Fibroblast of the aortic adventitia (primary cell): ENCODE results near the gene MEGF11. TPM values are rescaled to one million over a fixed set of nuclear protein-coding genes. Genes with fewer than 3 reads are reported as not detected.

Experiments used
- DNase-seq: peaks from one replicate; pipeline ENCODE4 v3.0.0-alpha.2; 2010; ENCODE audit warnings: low read depth
- H3K4me3 ChIP-seq: 2 replicates; pipeline ENCODE4 v1.5.1; 2011; ENCODE audit warnings: low read depth, mild to moderate bottlenecking, control low read depth, low read length, moderate library complexity
- total RNA-seq: library from RNA; depleted of rRNA; stranded (reverse); fragments of >200 nt; gene quantifications from 2 replicates; pipeline ENCODE4 v1.2.3, GENCODE V29; 2012; ENCODE audit warnings: low replicate concordance
- TF ChIP-seq, protein P1 (sequence below): IDR thresholded peaks from 2 replicates; pipeline ENCODE4 v1.5.1; 2011; ENCODE audit warnings: mild to moderate bottlenecking, low read length, control low read depth, inconsistent platforms; ENCODE audit not compliant: insufficient read depth

MEGF11 gene
- total RNA-seq, 1 donor, result 0.36 TPM

- no peak for DNase-seq
- TF ChIP-seq, protein P1, sequence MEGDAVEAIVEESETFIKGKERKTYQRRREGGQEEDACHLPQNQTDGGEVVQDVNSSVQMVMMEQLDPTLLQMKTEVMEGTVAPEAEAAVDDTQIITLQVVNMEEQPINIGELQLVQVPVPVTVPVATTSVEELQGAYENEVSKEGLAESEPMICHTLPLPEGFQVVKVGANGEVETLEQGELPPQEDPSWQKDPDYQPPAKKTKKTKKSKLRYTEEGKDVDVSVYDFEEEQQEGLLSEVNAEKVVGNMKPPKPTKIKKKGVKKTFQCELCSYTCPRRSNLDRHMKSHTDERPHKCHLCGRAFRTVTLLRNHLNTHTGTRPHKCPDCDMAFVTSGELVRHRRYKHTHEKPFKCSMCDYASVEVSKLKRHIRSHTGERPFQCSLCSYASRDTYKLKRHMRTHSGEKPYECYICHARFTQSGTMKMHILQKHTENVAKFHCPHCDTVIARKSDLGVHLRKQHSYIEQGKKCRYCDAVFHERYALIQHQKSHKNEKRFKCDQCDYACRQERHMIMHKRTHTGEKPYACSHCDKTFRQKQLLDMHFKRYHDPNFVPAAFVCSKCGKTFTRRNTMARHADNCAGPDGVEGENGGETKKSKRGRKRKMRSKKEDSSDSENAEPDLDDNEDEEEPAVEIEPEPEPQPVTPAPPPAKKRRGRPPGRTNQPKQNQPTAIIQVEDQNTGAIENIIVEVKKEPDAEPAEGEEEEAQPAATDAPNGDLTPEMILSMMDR, result no peak
- no peak overlapping the region for H3K4me3 ChIP-seq
Measured at GRCh38 chr15:65937476-65937875, 316.1 kb downstream of the MEGF11 start.

GRCh38 chr15:65937054-65937453, 316.5 kb downstream of the MEGF11 start:
- no peak for DNase-seq
- TF ChIP-seq, protein P1, result no peak

DNA sequence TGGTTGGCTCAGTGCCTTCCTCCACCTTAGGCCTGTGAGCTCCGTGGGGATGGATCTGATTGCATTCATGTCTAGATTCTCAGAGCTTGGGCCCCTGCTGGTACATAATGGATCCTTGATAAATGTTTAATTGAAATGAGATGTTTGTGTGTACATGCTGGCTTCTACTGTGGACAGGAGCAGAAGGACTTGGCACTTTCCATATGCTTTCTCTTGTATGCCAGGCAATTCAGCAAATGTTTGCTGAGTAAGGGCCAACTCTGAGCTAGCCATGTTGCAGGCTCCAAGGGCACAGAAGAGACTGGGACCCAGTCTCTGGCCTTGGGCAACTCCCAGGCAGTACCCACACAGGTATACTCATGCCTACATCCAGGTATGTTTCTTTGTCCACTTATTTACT, 317.3 kb downstream of the MEGF11 start:
- DNase-seq, result no peak
- TF ChIP-seq, protein P1, result no peak
- no peak overlapping the region for H3K4me3 ChIP-seq

More at GRCh38 chr15:65937054-65937453, 316.5 kb downstream of the MEGF11 start:
- no peak overlapping the region for H3K4me3 ChIP-seq

DNA sequence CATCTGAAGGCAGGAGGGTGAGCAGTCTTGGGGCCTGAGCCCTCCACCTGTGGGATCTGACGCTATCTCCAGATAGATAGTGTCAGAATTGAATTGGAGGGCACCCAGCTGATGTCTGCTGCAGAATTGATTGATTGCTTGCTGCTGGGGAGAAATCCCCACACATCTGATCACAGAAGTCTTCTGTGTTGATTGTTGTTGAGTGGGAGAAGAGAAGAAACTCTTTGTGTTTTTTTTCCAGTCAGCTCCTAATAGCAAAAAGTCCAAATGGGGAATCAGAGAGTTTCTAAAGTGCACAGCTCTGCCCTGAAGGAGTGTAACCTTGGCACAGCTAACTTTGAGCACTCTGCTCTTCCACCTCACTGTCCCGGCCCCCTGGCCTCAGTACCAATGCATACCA, 318.2 kb downstream of the MEGF11 start:
- TF ChIP-seq, protein P1, result no peak
- DNase-seq, result no peak
- no peak overlapping the region for H3K4me3 ChIP-seq

GRCh38 chr15:65931221-65931620, 322.3 kb downstream of the MEGF11 start:
- no peak overlapping the region for H3K4me3 ChIP-seq
- no peak for DNase-seq
- TF ChIP-seq, protein P1, result no peak

DNA sequence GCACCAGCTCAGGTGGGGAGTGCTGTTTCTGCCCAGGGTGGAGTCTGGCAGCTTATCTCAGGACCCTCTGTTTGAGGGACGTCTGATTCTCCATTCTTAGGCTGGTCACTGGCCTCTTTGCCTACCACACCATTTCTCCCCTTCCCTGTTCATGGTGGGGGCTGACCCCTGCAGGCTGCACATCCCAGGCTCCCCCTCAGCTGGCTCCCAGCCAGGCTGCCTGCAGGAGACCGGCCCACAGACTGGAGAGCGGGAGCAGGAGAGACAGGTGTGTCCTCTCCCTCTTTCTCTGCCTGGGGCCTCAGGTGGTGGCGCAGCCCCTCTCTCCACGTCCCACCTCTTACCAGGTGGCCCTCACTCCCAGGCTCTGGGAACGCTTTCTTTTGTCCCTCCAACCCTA, 323.4 kb downstream of the MEGF11 start:
- TF ChIP-seq, protein P1, result no peak
- DNase-seq, result no peak
- H3K4me3 ChIP-seq, result no peak overlapping the region

- H3K4me3 ChIP-seq, result no peak overlapping the region
- TF ChIP-seq, protein P1, result no peak
- no peak for DNase-seq
Measured at GRCh38 chr15:65929573-65929972, 324.0 kb downstream of the MEGF11 start.
